HG02759 (cell line): ENCODE measurements around the gene ZNF79.

Source experiments
- ATAC-seq: cut with Tn5 transposase; IDR thresholded peaks from one replicate; pipeline ENCODE4 v1.9.1; 2021; ENCODE audit warnings: mild to moderate bottlenecking, moderate library complexity; ENCODE audit not compliant: unreplicated experiment

ZNF79 gene

DNA sequence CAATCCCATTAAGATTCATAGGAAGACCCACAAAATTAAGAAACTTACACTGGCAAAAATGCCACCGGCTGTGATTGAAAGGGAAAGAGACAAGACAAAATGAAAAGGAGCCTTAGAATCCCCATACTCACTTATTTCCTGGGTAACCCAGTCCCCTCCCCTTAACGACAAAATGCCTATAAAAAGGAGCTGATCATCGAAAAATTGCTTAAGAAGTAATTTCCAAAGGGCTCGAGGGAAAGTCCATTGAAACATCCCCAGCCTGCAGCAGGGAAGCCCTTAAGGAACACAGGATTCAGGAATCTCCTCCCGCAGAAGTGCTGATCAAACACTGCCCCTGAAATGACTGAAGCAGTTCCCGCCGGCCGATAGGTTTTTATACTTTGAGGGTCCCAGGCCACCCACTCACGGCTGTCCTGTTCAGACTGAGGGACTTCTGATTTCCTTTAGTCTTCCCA is 677 bp upstream of the ZNF79 start:
- no peak for ATAC-seq

DNA sequence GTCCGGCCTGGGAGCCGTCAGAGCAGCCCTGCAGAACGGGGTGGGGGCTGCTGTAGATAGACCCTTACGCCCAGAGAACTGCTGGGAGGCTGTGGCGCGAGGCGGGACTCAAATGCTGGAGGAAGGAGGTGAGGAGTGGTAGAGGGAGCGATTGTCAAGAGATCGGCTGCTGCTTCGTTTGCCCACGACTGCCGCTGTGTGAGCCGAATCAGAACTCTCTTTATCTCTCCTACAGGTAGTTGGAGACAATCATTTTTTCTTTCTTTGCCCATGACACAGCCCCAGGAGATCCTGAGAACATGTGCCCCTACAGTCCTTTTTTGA is 456 bp downstream of the ZNF79 start:
- no peak for ATAC-seq

DNA sequence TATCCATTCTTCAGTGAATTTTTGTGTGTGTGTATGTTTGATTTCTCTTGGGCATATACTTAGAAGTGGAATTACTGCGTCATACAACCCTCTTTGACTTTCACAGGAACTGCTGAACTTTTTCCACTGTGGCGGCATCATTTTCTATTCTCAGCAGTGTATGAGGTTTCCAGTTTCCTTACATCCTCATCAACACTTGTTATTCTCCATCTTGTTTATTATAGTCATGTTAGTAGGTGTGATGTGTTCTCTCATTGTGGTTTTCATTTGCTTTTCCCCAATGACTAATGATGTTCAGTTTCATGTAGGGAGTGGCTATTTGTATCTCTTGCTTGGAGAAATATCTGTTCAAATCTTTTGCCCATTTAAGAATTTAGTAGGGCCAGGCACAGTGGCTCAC is 2.6 kb downstream of the ZNF79 start:
- no peak for ATAC-seq

DNA sequence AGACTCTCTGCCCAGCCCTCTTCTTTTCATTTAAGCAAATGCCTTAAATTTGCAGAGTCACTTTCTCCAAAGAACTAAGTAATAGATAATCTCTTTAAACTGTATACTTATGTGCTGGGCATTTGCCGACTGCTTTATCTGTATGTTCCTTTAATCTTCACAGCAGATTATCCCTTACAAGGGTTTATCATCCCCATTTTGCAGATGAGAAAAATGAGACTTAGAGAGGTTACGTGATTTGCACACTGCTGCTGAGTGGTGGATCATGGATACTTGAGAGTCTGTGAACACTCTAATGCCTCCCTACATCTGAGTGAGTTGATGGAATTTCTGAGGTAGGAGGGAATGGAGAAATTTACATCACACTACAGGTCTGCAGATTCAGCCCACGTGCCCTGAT is 4.2 kb downstream of the ZNF79 start:
- ATAC-seq: no peak

DNA sequence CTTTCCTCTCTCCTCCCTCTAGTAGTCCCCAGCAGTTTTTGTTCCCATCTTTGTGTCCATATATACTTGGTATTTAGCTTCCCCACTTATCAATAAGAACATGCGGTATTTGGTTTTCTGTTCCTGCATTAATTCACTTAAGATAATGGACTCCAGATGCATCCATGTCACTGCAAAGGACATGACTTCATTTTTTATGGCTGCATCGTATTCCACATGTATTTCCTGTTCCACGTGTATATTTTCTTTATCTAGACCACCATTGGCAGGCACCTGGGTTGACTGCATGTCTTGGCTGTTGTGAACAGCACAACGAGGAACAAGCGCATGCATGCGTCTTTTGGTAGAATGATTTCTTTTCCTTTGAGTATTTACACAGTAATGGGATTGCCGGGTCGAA is 6.2 kb downstream of the ZNF79 start:
- no peak for ATAC-seq

DNA sequence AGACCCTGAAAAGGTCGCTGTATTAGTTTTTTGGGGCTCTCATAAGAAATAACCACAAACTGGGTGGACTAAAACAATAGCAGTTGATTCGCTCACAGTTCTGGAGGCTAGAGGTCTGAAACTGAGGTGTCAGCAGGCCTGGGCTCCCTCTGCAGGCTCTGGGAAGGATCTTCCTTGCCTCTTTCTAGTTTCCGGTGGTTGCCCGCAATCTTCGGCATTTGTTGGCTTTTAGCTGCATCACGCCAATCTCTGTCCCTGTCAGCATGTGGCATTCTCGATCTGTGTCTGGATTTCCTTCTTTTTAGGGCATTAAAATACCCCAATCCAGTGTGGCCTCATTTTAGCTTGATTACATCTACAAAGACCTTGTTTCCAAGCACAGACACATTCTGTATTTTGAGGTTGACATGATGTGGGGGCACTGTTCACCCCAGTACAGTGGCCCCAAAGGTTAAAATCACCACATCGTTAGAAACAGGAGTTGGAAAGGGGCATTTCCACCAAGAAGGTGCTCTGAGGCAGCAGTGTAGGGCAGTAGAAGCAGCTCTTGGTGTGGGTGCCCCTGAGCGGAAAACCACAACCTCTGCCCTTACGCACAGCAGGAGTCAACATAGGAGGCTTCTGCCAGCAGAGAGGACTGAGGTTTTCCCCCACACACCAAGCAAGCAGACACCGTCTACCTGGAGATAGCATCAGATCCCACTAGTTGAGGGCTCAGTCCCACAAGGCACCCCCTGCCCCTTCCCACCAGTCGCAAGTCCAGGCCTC is 13.5 kb downstream of the ZNF79 start:
- ATAC-seq: no peak

DNA sequence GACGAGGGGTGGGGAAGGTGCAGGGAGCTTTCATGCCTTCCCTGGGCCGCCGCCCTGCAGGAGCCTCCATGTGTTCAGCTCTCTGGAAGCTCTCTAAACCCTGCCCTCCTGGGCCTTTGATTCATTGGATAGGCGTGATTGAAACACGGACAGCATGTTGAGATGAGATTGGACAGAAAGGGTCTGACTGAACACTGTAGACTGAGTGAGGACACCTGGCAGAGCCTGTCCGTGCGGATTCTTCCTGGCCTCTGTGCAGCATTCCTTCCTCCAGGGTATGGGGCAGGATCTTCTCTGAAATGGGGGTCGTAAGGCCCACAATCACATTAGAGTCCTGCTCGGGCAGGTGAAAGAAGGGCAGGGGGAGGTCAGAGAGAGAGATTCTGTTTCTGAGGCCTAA is 14.2 kb downstream of the ZNF79 start:
- ATAC-seq: no peak

DNA sequence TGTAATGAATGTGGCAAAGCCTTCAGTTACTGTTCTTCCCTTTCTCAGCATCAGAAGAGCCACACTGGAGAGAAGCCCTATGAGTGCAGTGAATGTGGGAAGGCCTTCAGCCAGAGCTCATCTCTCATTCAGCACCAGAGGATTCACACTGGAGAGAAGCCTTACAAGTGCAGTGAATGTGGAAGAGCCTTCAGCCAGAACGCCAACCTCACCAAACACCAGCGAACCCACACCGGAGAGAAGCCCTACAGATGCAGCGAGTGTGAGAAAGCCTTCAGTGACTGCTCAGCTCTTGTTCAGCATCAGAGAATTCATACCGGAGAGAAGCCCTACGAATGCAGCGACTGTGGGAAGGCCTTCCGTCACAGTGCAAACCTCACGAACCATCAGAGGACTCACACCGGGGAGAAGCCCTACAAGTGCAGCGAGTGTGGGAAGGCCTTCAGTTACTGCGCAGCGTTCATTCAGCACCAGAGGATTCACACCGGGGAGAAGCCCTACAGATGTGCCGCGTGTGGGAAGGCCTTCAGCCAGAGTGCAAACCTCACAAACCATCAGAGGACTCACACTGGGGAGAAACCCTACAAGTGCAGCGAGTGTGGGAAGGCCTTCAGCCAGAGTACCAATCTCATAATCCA is 20.2 kb downstream of the ZNF79 start:
- ATAC-seq: no peak

DNA sequence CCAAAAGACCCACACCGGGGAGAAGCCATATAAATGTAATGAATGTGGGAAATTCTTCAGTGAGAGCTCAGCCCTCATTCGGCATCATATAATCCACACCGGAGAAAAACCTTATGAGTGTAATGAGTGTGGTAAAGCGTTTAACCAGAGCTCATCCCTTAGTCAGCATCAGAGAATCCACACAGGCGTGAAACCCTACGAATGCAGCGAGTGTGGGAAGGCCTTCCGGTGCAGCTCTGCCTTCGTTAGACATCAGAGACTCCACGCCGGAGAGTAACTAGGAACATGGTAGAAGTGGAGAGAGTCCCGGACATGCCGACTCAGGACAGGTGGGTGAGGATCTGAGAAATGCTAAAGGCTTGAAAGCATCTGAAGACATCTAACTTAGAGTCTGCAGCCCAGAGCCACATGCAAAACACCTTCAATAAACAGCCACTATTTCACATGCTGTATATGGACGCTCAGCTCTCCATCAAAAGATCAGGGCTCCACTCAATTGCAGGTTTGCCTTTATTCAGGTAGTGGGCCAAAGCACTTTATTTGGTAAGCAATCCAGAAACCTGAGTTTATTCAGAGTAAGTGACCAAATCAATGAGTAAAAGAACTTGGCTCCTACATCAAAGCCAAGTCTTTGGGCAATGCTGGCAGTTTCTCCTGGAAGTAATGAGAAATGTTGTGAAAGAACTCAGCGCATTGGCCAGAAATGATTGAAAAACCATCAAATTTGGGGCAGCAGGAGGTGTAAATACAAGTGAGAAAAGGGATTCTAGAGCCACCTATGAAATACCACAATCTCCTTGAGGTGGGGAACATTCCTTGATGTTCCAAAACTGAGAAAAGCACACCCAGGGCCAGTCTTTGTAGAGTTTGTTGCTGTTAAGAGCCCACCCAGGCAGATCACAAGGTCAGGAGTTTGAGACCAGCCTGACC is 21.0 kb downstream of the ZNF79 start:
- ATAC-seq: no peak

DNA sequence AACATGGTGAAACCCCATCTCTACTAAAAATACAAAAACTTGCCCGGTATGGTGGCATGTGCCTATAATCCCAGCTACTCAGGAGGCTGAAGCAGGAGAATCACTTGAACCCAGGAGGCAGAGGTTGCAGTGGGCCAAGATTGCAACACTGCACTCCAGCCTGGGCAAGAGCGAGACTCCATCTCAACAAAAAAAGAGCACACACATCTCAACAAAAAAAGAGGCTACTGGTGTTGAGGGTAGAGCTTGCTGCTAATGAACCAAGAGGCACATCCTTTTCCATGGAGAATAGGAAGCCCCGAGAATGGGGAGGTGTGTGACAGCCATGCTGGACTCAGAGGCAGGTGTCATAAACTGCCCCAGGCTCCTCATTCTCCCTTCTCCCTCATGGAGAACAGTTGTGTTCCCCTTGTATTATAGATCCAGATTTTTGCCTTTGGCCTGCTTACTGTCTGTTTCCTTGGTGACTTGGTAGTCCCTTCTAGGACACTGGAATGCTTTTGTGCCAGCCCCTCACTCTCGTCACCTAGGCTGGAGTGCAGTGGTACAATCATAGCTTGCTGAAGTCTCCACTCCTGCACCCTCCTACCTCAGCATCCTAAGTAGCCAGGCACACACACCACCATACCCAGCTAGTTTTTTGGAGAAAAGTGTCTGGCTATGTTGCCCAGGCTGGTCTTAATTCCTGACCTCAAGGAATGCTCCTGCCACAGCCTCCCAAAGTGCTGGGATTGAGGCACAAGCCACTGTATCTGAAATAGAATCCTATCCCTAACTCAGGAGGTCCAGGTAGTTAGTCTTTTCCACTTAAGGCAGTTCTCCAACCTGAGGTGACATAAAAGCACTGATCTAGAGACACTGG is 21.9 kb downstream of the ZNF79 start:
- ATAC-seq: no peak

DNA sequence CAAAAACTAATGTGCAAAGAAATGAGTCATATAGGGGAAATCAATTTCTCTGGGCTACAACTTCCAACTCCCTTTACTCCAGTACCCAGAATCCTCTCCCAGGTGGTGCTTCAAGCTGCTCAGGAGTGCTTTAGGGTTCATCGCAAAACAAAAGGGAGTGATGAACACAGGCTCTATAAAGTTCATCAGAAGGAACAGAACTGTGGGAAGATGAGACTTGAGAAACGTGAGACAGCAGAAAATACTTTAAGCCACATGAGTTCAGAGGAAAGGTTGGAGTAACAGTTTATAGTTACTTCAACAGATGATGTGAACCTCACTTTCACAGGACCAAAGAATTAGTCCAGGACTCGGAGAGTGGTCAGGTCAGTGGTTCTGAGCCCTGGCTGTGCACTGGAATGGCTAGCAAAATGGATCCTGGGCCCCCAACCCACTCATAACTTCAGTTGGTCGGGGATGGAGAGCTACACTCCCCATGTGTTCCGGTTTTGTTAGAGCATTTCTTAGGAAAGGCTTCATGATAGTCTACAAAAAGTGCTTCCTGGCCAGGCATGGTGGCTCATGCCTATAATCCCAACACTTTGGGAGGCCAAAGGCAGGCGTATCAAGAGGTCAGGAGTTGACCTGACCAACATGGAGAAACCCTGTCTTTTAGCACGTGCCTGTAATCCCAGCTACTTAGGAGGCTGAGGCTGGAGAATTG is 22.7 kb downstream of the ZNF79 start:
- ATAC-seq: no peak

DNA sequence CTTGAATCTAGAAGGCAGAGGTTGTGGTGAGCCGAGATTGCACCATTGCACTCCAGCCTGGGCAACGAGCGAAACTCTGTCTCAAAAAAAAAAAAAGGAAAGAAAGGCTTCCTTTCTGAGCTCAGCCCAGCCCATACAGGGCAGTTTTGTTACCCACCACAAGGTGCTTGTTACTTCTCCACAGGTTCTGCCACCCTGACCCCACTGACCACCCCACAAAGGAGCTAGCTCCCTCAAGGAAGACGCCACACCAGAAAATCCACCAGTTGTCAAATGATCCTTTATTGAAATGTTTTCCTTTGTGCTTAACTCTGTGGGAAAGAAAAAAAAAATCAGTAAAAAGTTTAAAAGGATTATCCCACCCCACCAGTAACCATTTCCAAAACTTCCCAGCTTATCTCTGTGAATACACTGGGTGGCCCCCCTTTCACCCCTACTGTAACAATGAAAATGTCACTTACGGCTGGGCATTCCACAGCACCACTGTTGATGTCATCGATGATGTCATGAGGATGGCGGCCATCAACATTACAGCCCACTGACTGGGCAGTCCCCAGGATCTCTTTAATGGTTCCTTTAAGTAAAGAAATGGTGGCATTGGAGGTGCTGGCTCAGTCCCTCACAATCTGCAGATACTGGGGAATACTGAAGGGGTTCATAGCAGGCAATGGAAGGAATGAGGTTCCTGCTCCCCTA is 23.4 kb downstream of the ZNF79 start:
- no peak for ATAC-seq

DNA sequence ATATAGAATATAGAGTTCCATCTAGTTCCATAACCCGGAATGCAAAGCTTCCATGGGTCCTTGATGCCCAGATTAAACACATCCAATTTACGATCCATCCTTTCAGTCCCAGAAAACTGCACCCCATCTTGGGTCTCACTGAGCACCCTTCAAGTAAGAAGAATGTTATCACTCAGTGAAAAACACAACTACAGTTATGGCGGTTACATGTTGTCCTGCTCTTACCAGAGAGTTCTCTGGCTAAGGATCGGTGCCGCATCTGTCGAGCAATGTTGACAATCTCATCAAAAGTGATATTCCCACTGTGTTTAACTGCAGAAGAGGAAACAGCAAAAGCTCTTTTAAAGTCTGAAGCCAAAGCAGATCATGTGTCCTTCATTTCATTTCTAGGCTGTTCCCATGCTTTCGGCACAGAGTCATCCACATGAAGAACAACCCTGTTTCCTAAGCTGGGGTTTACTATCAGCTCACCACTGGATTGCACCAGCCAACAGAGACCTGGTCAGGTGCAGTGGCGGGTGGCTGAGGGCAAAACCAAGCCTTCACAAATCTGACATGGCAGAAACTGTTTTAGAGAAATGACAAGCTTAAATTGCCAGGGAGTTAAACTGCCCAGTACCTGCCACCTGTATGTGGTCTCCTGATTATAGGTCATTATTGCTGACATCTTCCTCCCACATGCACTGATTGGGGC is 24.1 kb downstream of the ZNF79 start:
- no peak for ATAC-seq

DNA sequence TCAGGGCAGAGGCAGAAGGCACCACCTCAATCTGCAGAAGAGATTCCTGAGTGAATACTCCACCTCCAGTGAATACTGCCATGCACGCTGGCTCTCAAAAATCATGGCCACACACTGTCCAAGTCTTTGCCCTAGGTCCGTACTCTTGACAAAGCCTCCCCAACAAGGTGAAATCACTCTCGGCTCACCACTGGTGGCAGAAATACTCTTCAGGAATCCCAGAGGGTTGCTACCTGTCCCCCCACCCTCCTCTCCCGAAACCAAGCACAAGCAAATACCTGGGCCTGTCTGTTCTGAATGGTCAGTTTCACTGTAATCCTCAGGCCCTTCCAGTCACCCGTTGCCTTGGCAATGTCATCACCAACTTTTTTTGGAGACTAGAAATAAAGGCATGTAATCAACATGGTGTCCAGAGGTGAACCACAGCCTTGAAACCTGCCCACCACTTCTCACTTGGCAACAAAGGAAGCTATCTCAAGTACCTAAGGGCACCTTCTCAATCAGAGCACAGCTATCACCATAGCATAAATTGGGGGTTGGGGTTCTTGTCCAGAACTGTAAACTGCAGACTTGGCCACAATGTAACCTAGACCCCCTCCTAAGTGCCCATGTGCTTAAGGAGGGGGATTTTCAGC is 25.3 kb downstream of the ZNF79 start:
- no peak for ATAC-seq

DNA sequence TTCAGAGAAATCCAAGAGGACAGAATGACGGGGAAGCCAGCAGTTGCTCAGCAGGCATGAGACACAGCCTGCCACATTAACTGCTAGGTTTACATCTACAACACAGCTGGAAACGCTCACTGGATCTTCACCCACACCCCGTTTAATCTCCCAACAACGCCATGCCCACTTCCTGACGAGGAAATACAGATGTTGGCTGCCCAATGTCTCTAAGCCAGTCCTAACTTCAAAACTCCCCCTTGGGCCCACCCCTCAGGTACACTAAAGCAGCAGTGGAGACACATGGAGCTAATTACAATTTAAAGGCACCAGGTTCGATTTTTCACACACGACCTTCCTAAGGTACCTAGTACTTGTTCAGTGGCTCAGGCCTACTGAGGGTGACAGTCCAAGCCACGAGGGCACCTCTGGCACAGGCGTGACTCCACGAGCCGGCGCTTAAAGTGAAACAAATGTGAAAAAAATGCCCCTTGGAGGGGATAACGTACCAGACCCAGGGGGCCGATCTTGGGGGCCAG is 26.1 kb downstream of the ZNF79 start:
- no peak for ATAC-seq

DNA sequence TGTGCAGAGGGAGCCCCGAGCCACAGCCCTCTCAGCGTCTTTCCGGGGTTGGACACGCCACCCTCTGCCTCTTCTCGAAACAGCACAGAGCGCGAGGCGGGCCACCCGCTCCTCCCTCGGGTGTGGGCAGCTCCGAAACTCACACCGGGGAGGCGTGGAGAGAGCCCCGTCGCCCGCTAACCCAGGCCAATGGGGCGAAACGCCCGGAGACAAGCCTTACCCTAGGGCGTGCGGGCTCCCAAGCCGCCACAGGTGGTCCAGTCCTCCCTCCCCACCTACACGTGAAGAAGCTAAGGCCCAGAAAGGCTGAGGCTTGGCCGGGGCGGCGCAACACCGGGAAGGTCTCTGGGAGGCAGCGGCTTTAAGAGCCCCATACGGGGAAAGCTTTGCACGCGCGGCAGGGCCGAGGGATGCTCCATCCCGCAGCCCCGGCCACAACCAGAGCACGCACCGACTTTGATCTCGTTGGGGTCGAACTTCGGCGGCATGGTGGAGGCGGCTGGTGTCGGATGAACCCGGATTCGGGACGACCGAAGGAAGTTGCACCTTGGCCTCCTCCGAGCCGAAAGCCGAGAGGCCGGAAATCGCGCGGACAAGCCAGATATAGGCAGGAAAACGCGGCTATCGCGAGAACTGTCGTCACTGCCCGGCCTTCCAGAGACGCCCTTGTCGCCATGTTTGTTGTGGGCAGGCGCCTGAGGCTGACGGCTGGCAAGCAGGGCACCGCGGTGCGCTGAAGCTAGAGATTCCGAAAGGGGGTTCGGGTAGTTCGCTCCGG is 26.8 kb downstream of the ZNF79 start, which contains the start of the genes LRSAM1 and RPL12:
Gene LRSAM1 (plus strand): TSS at position 681 of the 778 bp plus-strand sequence. CDS start 3,018 bp downstream, outside the sequence.
Gene RPL12 (minus strand): TSS at position 577 of the 778 bp plus-strand sequence. CDS start 89 bp downstream, at position 488.
- peak; percentile 63 for ATAC-seq

DNA sequence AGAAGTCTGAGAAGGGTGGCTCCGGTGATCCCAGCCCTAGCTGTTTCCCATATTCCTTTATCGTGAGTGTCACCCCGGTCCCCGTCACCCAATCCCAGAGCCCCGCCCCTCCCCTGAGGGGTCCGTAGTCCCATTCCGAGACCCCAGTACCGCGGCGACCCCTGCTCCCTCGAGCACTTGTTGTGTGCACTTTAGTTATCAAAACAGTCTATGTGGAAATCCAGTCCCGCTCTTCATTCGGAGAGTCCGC is 27.4 kb downstream of the ZNF79 start:
- ATAC-seq: no peak
